NCI-H2196 (cell line): Measurements from ENCODE around the gene TLCD3B.

ENCODE experiments used
- DNase-seq: peaks from one replicate; lab custom pipeline; 2025; ENCODE audit not compliant: unreplicated experiment; lab: John Stamatoyannopoulos, UW

Gene TLCD3B, protein sequence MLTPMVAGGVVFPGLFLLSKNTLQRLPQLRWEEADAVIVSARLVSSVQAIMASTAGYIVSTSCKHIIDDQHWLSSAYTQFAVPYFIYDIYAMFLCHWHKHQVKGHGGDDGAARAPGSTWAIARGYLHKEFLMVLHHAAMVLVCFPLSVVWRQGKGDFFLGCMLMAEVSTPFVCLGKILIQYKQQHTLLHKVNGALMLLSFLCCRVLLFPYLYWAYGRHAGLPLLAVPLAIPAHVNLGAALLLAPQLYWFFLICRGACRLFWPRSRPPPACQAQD

DNA sequence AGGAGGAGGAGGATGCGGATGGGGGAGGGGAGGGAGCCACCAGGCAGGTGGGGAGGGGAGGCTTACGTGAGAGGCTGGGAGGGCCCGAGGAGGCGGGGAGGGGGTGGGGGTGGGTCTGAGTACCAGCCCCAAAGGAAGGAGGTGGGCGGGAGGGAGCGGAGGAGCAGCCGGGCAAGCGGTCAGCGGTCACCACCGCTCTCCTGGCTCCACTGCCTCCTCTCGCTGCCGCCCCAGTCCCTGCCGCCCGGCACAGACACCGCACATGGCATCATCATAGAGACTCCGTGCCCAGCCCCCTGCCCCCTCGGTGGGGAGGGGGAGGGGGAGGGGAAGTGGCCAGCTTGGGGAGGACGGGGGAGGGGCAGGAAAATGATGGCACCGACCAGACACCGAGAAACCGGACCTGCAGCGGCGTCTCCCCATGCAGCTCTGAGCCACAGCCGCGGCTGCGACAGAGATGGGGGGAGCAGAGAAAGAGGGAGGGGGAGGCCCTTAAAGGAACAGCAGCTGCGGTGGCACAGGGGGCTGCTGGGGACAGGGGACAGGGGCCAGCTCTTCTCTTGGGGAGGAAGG lies at the start of gene TLCD3B:
TLCD3B (minus strand) TSS at position 431 of the 573 bp plus-strand sequence. CDS start 744 bp downstream, outside the sequence.
- DNase-seq = no peak

DNA sequence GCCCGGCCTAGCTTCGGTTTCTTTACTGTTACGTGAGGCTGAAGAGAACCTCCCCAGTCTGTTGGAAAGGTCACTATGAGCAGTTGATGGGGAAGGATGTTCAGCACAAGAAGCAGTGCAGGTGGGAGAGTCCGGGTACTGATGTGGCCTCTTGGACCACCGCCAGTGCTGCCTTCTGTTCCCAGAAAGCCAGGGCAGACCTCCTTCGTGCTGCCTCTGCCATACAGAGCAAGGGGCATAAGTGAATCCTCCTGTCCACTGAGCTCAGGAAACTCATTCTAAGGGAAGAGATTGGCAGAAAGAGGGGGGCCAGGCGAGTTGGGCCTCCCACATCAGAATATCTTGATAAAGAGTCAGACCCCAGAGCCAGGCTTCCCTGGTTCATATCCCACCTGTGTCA lies 48.4 kb upstream of the TLCD3B start:
- DNase-seq = no peak

DNA sequence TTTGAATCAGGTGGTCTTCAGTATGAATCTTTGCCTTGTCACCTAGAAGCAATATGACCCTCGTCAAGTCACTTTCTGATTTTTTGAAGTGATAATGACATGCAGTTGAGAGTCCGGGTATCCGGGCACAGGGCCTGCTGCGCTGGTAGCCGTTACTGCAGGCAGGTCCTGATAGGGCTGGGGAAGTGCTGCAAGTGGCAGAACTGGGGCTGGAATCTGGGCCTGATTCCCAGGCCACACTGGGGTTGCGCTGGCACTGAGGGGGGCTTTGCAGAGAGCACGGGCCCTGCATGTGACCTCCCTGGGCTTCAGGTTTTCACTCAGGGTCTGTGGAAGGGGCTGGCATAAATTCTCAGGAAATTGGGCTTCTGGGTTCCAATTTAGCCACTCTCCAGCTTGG lies 47.7 kb upstream of the TLCD3B start:
- DNase-seq = no peak

DNA sequence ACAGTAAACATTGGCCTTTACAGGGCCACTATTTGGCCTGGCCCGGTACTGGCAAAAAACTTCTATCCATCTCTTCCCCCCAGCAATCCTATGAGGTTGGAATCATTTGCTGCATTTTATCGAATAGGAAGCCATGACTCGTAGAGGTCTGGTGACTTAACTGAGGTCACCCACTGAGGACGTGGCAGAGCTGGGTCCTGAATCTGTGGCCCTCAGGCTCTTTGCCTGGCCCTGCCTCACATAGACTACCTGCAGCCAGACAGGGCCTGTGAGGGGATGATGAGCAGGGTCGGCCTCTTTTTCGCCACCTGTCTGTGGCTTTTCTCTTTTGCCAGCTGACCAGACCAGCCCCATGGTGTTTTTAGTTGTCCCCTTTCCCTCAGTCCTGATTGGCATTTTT lies 46.6 kb upstream of the TLCD3B start:
- DNase-seq = no peak

DNA sequence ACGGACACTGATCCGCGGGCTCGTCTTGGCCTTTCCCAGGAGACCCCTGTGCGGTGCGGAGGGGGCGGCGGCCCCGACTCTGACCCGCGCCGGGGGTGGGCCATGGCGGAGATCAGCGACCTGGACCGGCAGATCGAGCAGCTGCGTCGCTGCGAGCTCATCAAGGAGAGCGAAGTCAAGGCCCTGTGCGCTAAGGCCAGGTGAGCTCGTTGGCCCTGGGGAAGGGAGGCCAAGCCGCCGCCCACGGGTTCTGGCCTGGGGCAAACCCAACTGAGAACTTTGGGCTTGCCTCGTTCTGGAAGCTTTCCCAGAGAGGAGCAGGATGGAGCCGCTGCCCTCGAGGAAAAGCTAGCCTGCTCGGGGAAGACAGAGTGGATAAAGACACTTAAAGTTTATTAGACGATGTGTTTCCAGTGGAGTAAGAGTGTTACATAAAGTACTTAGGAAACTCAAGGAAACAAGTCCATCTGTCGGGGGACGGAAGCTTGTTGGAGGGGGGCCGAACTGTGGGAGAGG lies 45.3 kb upstream of the TLCD3B start:
- DNase-seq = no peak

DNA sequence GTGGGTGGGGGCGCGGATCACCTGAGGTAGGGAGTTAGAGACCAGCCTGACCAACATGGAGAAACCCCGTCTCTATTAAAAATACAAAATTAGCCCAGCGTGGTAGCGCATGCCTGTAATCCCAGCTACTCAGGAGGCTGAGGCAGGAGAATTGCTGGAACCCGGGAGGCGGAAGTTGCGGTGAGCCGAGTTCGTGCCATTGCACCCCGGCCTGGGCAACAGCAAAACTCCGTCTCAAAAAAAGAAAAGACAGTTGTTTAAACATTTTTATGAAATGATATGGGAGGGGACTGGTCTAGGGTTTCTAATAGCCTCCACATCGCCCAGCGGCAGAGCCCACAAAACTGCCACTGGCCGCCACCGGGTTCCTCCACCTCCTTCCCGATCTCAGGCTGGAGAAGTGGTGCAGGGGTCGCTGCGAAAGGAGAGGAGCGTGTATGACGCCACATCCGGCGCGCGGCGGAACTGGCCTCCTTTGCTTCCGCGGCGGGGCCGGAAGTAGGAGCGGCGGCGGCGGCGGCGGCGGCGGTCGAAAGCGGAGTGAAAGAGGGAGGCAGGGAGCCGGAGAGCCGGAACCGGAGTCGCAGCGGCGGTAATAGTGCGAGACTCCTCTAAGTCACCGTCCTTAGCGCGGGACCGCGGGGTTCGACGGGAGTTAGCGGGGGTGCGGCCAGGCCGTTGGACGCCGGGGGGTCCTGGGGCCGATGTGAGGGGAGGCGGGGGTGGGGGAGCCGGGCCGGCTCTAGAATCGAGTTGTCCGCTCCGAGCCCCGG lies 44.6 kb upstream of the TLCD3B start, which contains the start of gene PPP4C:
PPP4C (plus strand) TSS at position 492 of the 773 bp plus-strand sequence. CDS start 384 bp downstream, outside the sequence.
- peak; percentile 90 for DNase-seq

DNA sequence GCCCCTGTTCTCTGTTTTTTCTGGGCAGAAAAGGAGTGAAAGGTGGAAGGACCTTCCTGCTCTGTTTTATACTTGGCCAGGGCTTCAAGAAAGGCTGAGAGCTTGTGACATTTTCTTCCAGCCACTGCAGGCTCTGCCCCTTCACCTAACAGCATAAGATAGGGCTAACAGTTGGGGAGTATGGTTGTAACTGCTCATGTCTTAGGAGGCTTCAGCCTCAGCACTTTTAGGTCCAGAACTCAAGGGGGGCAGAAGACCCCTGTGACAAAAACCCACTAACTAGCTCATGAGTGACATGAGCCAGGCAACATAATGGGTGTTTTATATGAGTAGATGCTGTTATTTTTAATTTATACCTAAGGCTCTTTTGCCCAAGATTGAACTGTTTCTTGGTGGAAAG lies 39.4 kb upstream of the TLCD3B start:
- DNase-seq = no peak

DNA sequence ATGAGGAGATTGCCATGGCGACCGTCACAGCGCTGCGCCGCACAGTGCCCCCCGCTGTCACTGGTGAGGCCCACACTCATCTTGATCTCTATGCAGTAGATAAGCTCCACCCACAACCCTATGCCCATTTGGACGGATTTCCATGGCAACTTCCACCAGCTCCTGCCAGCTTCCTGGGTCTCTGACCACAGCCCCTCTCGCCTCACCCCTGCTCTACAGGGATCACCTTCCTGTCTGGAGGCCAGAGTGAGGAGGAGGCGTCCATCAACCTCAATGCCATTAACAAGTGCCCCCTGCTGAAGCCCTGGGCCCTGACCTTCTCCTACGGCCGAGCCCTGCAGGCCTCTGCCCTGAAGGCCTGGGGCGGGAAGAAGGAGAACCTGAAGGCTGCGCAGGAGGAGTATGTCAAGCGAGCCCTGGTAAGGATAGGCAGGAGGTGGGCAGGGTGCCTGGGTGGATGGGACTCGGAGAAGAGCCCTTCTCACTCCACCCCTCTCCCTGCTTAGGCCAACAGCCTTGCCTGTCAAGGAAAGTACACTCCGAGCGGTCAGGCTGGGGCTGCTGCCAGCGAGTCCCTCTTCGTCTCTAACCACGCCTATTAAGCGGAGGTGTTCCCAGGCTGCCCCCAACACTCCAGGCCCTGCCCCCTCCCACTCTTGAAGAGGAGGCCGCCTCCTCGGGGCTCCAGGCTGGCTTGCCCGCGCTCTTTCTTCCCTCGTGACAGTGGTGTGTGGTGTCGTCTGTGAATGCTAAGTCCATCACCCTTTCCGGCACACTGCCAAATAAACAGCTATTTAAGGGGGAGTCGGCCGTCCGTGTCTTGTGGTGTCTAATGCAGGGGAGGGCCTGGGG lies 38.8 kb upstream of the TLCD3B start:
- DNase-seq = no peak

DNA sequence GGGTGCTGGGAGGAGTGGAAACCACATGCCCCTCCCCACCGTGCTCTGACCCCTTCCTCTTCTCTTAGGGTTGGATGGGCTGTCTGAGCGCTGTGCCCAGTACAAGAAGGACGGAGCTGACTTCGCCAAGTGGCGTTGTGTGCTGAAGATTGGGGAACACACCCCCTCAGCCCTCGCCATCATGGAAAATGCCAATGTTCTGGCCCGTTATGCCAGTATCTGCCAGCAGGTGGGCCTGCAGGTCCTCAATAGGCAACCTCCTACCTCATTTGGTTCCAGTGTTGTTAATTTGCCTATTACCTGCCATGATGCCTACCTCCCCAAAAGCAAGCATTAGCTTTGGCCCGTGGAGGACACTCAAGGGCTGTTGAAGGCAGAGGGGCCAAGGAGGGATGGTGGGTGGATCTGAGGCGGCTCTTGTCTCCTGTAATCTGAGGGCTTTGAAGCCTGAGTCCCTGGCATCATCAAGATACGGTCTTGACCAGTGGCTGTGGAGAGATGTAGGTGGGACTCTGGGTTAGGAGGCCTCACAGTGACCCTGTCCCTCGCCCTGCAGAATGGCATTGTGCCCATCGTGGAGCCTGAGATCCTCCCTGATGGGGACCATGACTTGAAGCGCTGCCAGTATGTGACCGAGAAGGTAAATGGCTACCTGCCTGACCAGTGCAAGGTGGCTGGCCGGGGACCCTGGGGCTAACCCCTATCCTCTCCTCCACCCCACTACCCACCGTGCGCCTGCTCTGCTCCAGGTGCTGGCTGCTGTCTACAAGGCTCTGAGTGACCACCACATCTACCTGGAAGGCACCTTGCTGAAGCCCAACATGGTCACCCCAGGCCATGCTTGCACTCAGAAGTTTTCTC lies 37.9 kb upstream of the TLCD3B start:
- DNase-seq = peak; percentile 57

DNA sequence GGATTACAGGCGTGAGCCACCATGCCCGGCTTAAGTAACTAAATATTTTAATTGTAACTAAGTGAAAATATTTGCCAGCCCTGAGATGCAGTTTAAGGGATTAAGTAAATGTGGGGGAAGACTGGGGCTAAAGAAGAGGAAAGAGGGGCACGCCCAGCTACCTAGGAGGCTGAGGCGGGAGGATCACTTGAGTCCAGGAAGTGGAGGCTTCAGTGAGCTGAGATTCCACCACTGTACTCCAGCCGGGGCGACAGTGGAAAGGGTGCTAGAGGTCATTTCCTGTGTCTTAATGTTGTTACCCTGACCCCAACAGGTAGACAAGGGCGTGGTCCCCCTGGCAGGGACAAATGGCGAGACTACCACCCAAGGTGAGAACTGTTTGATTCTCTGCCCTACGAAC lies 37.3 kb upstream of the TLCD3B start:
- no peak for DNase-seq

DNA sequence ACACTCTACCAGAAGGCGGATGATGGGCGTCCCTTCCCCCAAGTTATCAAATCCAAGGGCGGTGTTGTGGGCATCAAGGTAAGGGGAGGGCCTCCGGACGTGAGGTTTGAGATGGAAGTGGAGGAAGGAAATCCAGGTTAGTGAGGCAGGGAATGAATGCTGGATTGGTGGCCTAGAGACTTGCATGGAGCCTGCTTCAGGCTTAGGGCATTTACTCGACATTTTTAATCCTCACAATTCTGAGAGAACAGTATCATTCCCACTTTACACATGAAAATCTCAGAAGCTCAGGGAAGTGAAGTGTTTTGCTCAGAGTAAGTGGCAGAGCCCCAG lies 36.5 kb upstream of the TLCD3B start:
- DNase-seq = no peak

DNA sequence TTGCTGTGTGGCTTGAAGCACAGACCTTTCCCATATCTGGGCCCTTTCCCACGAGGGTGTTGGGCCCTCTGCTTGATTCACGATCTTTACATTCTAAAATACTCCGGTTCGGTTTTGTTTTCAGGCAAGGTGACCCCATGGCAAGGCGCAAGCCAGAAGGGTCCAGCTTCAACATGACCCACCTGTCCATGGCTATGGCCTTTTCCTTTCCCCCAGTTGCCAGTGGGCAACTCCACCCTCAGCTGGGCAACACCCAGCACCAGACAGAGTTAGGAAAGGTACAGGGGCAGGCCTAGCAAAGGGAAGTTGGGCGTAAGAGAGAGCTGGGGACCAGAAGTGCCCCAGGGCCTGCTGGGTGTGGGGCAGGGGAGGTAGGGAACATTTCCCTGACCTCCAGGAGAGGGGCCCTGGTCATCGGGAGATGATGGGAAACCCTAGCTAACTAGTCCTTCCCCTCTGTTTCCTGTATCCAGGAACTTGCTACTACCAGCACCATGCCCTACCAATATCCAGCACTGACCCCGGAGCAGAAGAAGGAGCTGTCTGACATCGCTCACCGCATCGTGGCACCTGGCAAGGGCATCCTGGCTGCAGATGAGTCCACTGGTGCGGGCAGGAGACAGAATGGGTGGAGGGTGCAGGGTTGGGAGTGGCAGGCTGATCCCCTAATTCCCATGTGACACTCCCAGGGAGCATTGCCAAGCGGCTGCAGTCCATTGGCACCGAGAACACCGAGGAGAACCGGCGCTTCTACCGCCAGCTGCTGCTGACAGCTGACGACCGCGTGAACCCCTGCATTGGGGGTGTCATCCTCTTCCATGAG lies 35.9 kb upstream of the TLCD3B start:
- no peak for DNase-seq

DNA sequence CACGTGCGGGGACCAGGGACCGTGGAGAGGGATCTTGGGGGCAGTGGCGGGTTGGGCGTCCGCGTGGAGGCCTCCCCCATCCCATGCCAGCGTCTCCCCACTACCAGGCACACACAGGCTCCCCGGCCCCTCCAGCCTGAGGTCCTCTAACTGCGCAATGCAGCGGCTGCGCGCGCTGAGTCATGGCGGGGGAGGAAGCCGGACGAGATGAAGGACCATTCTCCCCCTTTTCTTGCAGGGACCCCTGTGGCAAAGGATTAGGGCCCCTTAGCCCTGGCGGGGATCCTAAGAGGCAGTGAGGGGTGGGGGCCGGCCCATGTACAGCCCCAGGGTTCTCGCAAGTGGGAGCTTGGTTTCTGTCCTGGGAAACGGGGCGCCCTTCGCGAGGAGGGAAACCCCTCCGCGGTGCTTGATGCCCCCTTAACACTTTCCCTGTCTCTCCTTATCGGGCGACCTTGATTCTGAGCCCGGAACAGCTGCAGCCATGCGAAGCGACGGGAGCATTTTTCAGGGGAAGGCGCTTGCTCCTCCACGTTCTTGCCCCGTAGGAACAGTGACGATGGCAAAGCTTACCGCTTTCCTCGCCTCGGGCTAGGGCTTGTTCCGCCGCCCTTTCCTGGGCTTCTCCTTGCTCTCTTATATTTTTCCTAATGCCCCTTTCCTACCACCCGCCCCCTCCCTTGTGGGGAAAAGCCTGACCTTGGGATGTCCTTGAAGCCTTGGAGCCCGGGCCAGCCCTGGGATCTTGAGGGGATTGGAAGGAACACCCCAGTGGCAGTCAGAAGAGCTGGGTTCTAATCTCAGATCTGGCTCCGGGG lies 35.1 kb upstream of the TLCD3B start:
- DNase-seq = no peak

DNA sequence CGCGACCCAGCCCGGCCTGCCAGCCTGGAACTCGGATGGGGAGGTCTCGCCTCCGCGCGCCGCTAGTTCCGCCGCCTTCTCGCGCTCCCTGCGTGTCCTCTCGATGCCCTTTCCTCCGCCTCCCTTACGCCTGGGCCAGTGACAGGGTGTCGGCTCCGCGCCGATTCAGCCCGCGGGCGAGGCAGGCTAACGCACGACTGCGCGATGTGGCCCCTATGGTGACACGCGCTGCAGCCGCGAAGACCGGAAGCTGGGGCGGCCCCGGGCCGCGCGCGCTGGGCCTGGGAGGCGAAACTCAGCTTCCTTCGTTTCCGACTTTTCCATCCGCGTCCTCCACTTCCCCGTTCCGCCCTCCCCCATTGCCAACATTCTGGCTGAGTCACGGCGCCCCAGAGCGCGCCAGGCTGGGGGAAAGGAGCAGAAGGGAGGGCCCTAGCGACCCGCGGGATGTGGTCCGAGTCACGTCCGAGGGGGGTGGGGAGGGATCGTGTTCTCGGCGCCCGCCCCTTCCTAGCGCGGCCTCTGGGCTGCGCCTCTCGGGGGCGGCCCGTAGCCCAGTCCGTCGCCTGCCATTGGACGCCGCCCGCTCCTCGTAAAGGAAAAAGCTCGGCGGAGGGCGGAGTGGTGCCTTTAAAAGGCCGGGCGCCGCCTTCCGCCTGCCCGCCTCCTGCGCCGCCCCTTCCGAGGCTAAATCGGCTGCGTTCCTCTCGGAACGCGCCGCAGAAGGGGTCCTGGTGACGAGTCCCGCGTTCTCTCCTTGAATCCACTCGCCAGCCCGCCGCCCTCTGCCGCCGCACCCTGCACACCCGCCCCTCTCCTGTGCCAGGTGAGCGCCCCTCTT lies 34.3 kb upstream of the TLCD3B start, which contains the start of gene ALDOA:
ALDOA (plus strand) TSS at position 659 of the 841 bp plus-strand sequence. CDS start 1,138 bp downstream, outside the sequence.
- peak; percentile 97 for DNase-seq

DNA sequence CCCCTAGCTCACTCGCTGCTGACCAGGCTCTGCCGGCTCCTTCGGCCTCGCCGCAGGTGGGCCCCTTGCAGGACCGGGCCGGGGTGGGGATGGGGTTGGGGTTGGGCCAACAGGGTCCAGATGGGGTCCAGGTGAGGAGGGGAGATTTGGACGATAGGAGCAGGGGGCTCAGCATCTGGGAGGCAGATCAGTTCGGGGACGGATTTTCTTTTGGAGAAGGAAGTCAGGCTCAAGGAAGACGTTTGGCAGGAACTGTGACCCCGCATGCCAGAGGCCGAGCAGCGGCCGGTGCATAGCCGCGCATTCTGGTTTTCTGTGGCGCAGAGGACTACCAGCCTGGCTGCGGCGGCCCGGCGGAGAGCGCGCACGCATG lies 33.6 kb upstream of the TLCD3B start:
- DNase-seq = no peak

DNA sequence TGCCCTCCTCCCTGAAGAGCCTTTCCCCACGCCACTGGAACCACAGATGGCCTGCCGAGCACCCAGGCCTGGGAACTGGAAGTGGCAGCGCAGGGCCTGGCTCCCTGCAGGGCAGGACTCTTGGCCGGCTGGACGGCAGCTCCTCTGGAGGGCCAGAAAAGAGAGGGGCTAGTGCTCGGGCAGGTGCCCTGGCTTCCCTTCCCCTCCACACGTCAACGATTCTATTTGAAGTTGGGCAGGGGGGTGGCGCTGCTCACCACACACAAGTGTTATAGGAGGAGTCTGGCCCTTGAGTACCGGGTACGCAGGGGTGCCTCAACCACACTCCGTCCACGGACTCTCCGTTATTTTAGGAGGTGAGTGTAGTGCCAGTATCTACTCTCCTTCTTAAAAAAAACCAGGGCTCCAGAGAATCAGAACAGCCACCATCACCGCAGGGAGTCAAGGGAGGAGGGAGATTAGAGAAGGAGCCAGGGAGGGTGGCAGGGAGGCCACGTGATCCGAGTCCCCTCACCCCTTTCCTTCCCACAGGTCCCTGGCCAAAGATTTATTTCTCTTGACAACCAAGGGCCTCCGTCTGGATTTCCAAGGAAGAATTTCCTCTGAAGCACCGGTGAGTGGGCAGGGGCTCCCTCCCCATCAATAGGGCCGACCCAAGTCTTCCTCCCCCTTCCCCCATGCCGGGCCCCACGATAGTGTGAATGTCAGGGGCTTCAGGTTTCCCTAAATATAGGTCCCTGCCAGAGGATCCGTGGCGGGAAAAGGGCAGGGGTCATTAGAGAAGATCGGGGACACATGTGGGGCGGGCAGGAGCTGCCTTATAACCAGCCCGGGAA lies 33.0 kb upstream of the TLCD3B start:
- peak; percentile 74 for DNase-seq
